ENCODE results near the gene MRPL53. TPM values are rescaled to one million over a fixed set of nuclear protein-coding genes. Genes with fewer than 3 reads are reported as not detected.

Gene MRPL53
- total and polyA plus RNA-seq, 9 of the 15 experiments (the other 6 are each of a cell fraction or from before 2014, with no cell fraction given), result 11.5 to 87.9 (median 41.1) TPM

- peak in 1 of 3 experiments; percentile 48; a peak in 1 of 6 replicates for TF ChIP-seq ZBTB11 (CRISPR knock-in tag; IDR thresholded peaks at IDR 0.05)
- TF ChIP-seq MXI1 (IDR thresholded peaks at IDR 0.05; ENCODE audit: low read depth, low read length), result peak; percentile 93
- no peak for TF ChIP-seq MCM2 (IDR thresholded peaks at IDR 0.05; ENCODE audit: low read depth)
- TF ChIP-seq ZNF717 (CRISPR knock-in tag; IDR thresholded peaks at IDR 0.05), result no peak
- TF ChIP-seq, protein P1, sequence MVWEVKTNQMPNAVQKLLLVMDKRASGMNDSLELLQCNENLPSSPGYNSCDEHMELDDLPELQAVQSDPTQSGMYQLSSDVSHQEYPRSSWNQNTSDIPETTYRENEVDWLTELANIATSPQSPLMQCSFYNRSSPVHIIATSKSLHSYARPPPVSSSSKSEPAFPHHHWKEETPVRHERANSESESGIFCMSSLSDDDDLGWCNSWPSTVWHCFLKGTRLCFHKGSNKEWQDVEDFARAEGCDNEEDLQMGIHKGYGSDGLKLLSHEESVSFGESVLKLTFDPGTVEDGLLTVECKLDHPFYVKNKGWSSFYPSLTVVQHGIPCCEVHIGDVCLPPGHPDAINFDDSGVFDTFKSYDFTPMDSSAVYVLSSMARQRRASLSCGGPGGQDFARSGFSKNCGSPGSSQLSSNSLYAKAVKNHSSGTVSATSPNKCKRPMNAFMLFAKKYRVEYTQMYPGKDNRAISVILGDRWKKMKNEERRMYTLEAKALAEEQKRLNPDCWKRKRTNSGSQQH (CRISPR knock-in tag; IDR thresholded peaks at IDR 0.05), result peak; percentile 23; the same call in 1 of the 2 replicates
- peak; percentile 13; the same call in 1 of the 2 replicates for TF ChIP-seq PHF21A (IDR thresholded peaks at IDR 0.05; ENCODE audit: borderline replicate concordance, low read depth)
- TF ChIP-seq ZNF511 (CRISPR knock-in tag; IDR thresholded peaks at IDR 0.05), result peak; percentile 26
- no peak for TF ChIP-seq CCAR2 (IDR thresholded peaks at IDR 0.05; ENCODE audit: low read depth, low read length)
- TF ChIP-seq ETV1 (tag; conservative IDR thresholded peaks at IDR 0.05; ENCODE audit: low read depth), result peak; percentile 70
- no peak for TF ChIP-seq RBM15 (IDR thresholded peaks at IDR 0.05; ENCODE audit: insufficient read depth, low read length)
- TF ChIP-seq, protein P2, sequence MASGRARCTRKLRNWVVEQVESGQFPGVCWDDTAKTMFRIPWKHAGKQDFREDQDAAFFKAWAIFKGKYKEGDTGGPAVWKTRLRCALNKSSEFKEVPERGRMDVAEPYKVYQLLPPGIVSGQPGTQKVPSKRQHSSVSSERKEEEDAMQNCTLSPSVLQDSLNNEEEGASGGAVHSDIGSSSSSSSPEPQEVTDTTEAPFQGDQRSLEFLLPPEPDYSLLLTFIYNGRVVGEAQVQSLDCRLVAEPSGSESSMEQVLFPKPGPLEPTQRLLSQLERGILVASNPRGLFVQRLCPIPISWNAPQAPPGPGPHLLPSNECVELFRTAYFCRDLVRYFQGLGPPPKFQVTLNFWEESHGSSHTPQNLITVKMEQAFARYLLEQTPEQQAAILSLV (tag; IDR thresholded peaks at IDR 0.05), result no peak
- TF ChIP-seq ZC3H4 (CRISPR knock-in tag; IDR thresholded peaks at IDR 0.05; ENCODE audit: borderline replicate concordance), result no peak
- no peak for TF ChIP-seq HDAC8 (tag; IDR thresholded peaks at IDR 0.05)
- TF ChIP-seq MYBL2 (IDR thresholded peaks at IDR 0.05; ENCODE audit: low read depth), result no peak
- no peak for TF ChIP-seq MYBL2 (CRISPR knock-in tag; IDR thresholded peaks at IDR 0.05; ENCODE audit: borderline replicate concordance)
- TF ChIP-seq NR3C1 (CRISPR knock-in tag; IDR thresholded peaks at IDR 0.05), result no peak
- no peak for TF ChIP-seq YBX1 (IDR thresholded peaks at IDR 0.05)
- no peak for TF ChIP-seq FOXP1 (CRISPR knock-in tag; IDR thresholded peaks at IDR 0.05)
- no peak for TF ChIP-seq NUFIP1 (IDR thresholded peaks at IDR 0.05; ENCODE audit: partially characterized antibody)
- no peak for TF ChIP-seq MYNN (IDR thresholded peaks at IDR 0.05)
- TF ChIP-seq MYNN (CRISPR knock-in tag; IDR thresholded peaks at IDR 0.05), result no peak
Measured at GRCh38 chr2:74507145-74507925, 34.9 kb upstream of the MRPL53 start, which contains the start of gene PCGF1 (continued).
